ENCODE data around the gene INHBC.
"Not testable (repeated sequence)": the region's sequence is repeated elsewhere in the genome, so short reads cannot be mapped to it uniquely, and the experiment has no call there.

Gene INHBC

GRCh38 chr12:57430112-57430930, 4.3 kb upstream of the INHBC start:
- DNase-seq: no peak

GRCh38 chr12:57430931-57431566, 3.5 kb upstream of the INHBC start, which contains the start of gene R3HDM2:
Gene R3HDM2, minus strand, starts transcription at chr12:57431043. Its CDS starts 120,615 bp downstream, at chr12:57310428.
- DNase-seq: peak; percentile 96

GRCh38 chr12:57431654-57432188, 2.9 kb upstream of the INHBC start:
- DNase-seq: no peak

GRCh38 chr12:57433370-57433769, 1.2 kb upstream of the INHBC start:
- no peak for DNase-seq

GRCh38 chr12:57435293-57435692, 709 bp downstream of the INHBC start:
- no peak for DNase-seq

- DNase-seq: no peak
These were observed 3.8 kb downstream of the INHBC start for GRCh38 chr12:57438400-57438799.

GRCh38 chr12:57439762-57440266, 5.2 kb downstream of the INHBC start:
- DNase-seq: no peak

GRCh38 chr12:57441393-57441792, 6.8 kb downstream of the INHBC start:
- DNase-seq: not testable (repeated sequence)

- no peak for DNase-seq
These were observed 7.4 kb downstream of the INHBC start for GRCh38 chr12:57441846-57442427.

GRCh38 chr12:57444337-57444736, 9.8 kb downstream of the INHBC start:
- not testable (repeated sequence) for DNase-seq

- no peak for DNase-seq
These were observed 10.2 kb downstream of the INHBC start for GRCh38 chr12:57444744-57445143.

GRCh38 chr12:57446292-57446960, 11.8 kb downstream of the INHBC start:
- no peak for DNase-seq

- no peak for DNase-seq
These were observed 14.1 kb downstream of the INHBC start for GRCh38 chr12:57448669-57449068.

- DNase-seq: no peak
These were observed 14.8 kb downstream of the INHBC start for GRCh38 chr12:57449375-57449774.

GRCh38 chr12:57450057-57450456, 15.5 kb downstream of the INHBC start:
- no peak for DNase-seq

- DNase-seq: no peak
These were observed 16.7 kb downstream of the INHBC start for GRCh38 chr12:57451233-57451778.

GRCh38 chr12:57452181-57452936, 17.8 kb downstream of the INHBC start:
- DNase-seq: no peak

GRCh38 chr12:57452937-57453509, 18.4 kb downstream of the INHBC start:
- DNase-seq: peak; percentile 63

- DNase-seq: no peak
These were observed 19.6 kb downstream of the INHBC start for GRCh38 chr12:57454213-57454565.

- DNase-seq: no peak
These were observed 20.2 kb downstream of the INHBC start, which contains the start of gene INHBE for GRCh38 chr12:57454566-57455373. Gene INHBE, plus strand, starts transcription at chr12:57455307. Its CDS starts 230 bp downstream, at chr12:57455537.
